ENCODE measurements around the gene CGB2.
"Not testable (repeated sequence)": the region's sequence is repeated elsewhere in the genome, so short reads cannot be mapped to it uniquely, and the experiment has no call there.

DNA sequence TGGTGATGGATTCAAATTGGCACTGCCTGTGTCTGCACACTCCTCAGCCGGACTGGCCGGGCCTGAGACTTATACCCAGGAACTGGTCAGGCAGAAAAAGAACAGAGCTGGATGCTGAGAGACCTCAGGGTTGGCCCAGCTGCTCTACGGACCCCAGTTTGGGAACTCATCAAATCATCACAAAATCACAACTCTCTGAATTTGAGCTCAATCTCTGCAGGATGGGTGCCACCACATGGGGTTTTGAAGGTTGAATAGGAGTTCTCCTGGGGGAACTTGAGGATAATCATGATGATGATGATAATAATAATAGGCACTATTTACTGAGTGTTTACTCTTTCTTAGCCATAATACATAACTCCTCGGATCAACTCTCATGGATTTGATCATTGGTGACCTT lies 11.0 kb downstream of the CGB2 start:
- TF ChIP-seq, protein P1, sequence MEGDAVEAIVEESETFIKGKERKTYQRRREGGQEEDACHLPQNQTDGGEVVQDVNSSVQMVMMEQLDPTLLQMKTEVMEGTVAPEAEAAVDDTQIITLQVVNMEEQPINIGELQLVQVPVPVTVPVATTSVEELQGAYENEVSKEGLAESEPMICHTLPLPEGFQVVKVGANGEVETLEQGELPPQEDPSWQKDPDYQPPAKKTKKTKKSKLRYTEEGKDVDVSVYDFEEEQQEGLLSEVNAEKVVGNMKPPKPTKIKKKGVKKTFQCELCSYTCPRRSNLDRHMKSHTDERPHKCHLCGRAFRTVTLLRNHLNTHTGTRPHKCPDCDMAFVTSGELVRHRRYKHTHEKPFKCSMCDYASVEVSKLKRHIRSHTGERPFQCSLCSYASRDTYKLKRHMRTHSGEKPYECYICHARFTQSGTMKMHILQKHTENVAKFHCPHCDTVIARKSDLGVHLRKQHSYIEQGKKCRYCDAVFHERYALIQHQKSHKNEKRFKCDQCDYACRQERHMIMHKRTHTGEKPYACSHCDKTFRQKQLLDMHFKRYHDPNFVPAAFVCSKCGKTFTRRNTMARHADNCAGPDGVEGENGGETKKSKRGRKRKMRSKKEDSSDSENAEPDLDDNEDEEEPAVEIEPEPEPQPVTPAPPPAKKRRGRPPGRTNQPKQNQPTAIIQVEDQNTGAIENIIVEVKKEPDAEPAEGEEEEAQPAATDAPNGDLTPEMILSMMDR (conservative IDR thresholded peaks at IDR 0.05; ENCODE audit: low read length): not testable (repeated sequence)
- TF ChIP-seq EZH2phosphoT487 (IDR thresholded peaks at IDR 0.05; ENCODE audit: borderline replicate concordance, low read depth, low read length): not testable (repeated sequence)

Data from OCI-LY7 (cell line).